BLaER1 (cell line): ENCODE results near the gene ZNF569.

ENCODE experiments used
- H3K27ac ChIP-seq: shearing (Covaris generic); formaldehyde crosslinking; 2 replicates; pipeline ENCODE4 v1.8.1; 2022
- H3K27me3 ChIP-seq: shearing (Covaris generic); formaldehyde crosslinking; 2 replicates; pipeline ENCODE4 v1.8.1; 2022
- H3K36me3 ChIP-seq: shearing (Covaris generic); formaldehyde crosslinking; 2 replicates; pipeline ENCODE4 v1.8.1; 2022
- H3K4me1 ChIP-seq: shearing (Covaris generic); formaldehyde crosslinking; 2 replicates; pipeline ENCODE4 v1.8.1; 2022
- H3K4me2 ChIP-seq: shearing (Covaris generic); formaldehyde crosslinking; 2 replicates; pipeline ENCODE4 v1.8.1; 2022
- H3K4me3 ChIP-seq: shearing (Covaris generic); formaldehyde crosslinking; 2 replicates; pipeline ENCODE4 v1.8.1; 2022
- H3K9ac ChIP-seq: shearing (Covaris generic); formaldehyde crosslinking; 2 replicates; pipeline ENCODE4 v1.8.1; 2022
- H3K9me3 ChIP-seq: shearing (Covaris generic); formaldehyde crosslinking; 2 replicates; pipeline ENCODE4 v1.8.1; 2022
- H4K20me1 ChIP-seq: shearing (Covaris generic); formaldehyde crosslinking; 2 replicates; pipeline ENCODE4 v1.8.1; 2022
- Cebpa-rat ChIP-seq: shearing (Covaris generic); IDR thresholded peaks from 2 replicates; pipeline ENCODE4 v1.8.1; 2022

Gene ZNF569

DNA sequence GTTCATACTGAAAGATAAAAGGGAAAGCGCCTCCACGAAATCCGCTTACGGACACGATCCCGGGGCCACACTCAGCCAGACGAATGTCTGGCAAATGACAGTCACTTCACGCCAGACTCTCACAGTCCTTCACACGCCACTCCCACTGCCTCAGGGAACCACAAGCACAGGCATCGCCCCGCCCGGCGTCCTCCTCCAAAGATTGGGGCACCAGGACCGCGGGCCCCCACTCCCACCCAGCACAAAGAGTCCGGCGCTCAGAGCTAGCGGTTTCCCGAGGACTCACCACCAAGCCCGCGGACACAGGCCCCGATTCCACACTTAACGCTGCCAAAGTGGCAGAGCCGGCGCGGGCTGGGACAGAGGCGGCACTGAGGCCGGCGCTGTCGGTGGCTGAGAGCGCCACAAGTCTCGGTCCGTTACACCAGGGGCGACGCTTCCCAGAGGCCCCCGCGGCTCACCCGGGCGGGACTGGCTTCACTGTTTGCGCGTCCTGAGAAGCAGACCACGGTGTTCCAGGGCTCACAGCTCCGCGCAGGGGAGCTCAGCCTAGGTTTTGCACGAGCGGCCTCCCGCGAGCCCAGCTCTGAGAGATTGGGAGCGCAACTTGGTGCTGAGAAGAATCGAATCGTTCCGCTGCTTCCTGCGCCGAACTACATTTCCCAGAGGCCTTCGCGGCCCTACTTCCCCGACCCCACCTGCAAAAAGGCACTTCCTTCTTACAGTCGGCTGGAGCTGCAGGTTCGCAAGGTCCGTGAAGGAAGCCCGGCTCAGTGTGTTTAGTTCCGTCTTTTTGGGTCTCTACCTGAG, at the start of gene ZNF569:
Gene ZNF569 (minus strand): TSS at position 647 of the 810 bp plus-strand sequence. CDS start 22,523 bp downstream, outside the sequence.
- H3K4me2 ChIP-seq = peak within 1 kb of the TSS; percentile 92
- H3K9ac ChIP-seq = peak within 1 kb of the TSS; percentile 86
- H3K27ac ChIP-seq = peak within 1 kb of the TSS; percentile 89
- H3K4me3 ChIP-seq = peak within 1 kb of the TSS; percentile 86
- no peak for TF ChIP-seq Cebpa-rat
- peaks cover 46% of the 10 kb centered on the region for H3K9me3 ChIP-seq
- H3K27me3 ChIP-seq = no peaks in the 10 kb centered on the region
- no peaks in the 10 kb centered on the region for H4K20me1 ChIP-seq
- peaks cover 34% of the 10 kb centered on the region for H3K4me1 ChIP-seq
- H3K36me3 ChIP-seq = peaks cover 49% of the 10 kb centered on the region

- Histone ChIP-seq H3K4me2 (peak overlapping the region; percentile 73), H3K4me1 (peaks cover 36% of the 10 kb centered on the region), H3K4me3 (no peak overlapping the region), H3K27me3 (no peaks in the 10 kb centered on the region), H3K9ac (peak overlapping the region; percentile 72), H3K27ac (peak overlapping the region; percentile 96), H3K9me3 (peaks cover 79% of the 10 kb centered on the region), H3K36me3 (peaks cover 58% of the 10 kb centered on the region), H4K20me1 (no peaks in the 10 kb centered on the region)
- TF ChIP-seq Cebpa-rat = no peak
These were observed 46.2 kb upstream of the ZNF569 start for GRCh38 chr19:37513397-37513796.

GRCh38 chr19:37511821-37512220, 44.6 kb upstream of the ZNF569 start:
- Histone ChIP-seq H3K4me1 (peaks cover 36% of the 10 kb centered on the region), H3K27me3 (no peaks in the 10 kb centered on the region), H3K36me3 (peaks cover 42% of the 10 kb centered on the region), H3K4me3 (no peak overlapping the region), H3K9me3 (peaks cover 81% of the 10 kb centered on the region), H3K9ac (no peak overlapping the region), H3K27ac (peak overlapping the region; percentile 96; the same call in 1 of the 2 replicates), H4K20me1 (no peaks in the 10 kb centered on the region), H3K4me2 (no peak overlapping the region)
- TF ChIP-seq Cebpa-rat = no peak

GRCh38 chr19:37511186-37511585, 43.9 kb upstream of the ZNF569 start:
- Histone ChIP-seq H3K4me2 (no peak overlapping the region), H3K36me3 (peaks cover 36% of the 10 kb centered on the region), H3K4me3 (no peak overlapping the region), H3K27me3 (no peaks in the 10 kb centered on the region), H4K20me1 (no peaks in the 10 kb centered on the region), H3K27ac (peak overlapping the region; percentile 96; the same call in 1 of the 2 replicates), H3K4me1 (peaks cover 36% of the 10 kb centered on the region), H3K9ac (no peak overlapping the region), H3K9me3 (peaks cover 81% of the 10 kb centered on the region)
- no peak for TF ChIP-seq Cebpa-rat

GRCh38 chr19:37507167-37507464, 39.9 kb upstream of the ZNF569 start:
- H4K20me1 ChIP-seq = no peaks in the 10 kb centered on the region
- peaks cover 89% of the 10 kb centered on the region for H3K9me3 ChIP-seq
- H3K27ac ChIP-seq = peak overlapping the region; percentile 91
- peaks cover 32% of the 10 kb centered on the region for H3K36me3 ChIP-seq
- H3K4me1 ChIP-seq = peaks cover 17% of the 10 kb centered on the region
- H3K4me3 ChIP-seq = peak overlapping the region; percentile 68
- H3K9ac ChIP-seq = peak overlapping the region; percentile 85
- peak overlapping the region; percentile 68 for H3K4me2 ChIP-seq
- H3K27me3 ChIP-seq = no peaks in the 10 kb centered on the region
- TF ChIP-seq Cebpa-rat = no peak

- no peak for TF ChIP-seq Cebpa-rat
- Histone ChIP-seq H3K4me1 (peaks cover 13% of the 10 kb centered on the region), H3K4me3 (peak within 1 kb of the TSS; percentile 68), H3K4me2 (peak within 1 kb of the TSS; percentile 68), H3K27ac (peak within 1 kb of the TSS; percentile 91), H4K20me1 (no peaks in the 10 kb centered on the region), H3K9me3 (peaks cover 89% of the 10 kb centered on the region), H3K27me3 (no peaks in the 10 kb centered on the region), H3K36me3 (peaks cover 29% of the 10 kb centered on the region), H3K9ac (peak within 1 kb of the TSS; percentile 85)
These were observed 39.3 kb upstream of the ZNF569 start, which contains the start of gene ZNF793 for GRCh38 chr19:37506387-37507166. ZNF793 (plus strand) TSS chr19:37506939; CDS start chr19:37523440, 16,501 bp downstream.

- H3K9me3 ChIP-seq = peaks cover 89% of the 10 kb centered on the region
- peak overlapping the region; percentile 85 for H3K9ac ChIP-seq
These were observed 38.7 kb upstream of the ZNF569 start for GRCh38 chr19:37505958-37506386.

GRCh38 chr19:37492213-37492612, 25.0 kb upstream of the ZNF569 start:
- Histone ChIP-seq H3K4me1 (no peaks in the 10 kb centered on the region), H3K9me3 (peaks cover 92% of the 10 kb centered on the region), H3K27me3 (no peaks in the 10 kb centered on the region), H3K4me2 (no peak overlapping the region), H3K4me3 (no peak overlapping the region), H3K9ac (no peak overlapping the region), H3K36me3 (peaks cover under 1% of the 10 kb centered on the region; the same call in 1 of the 2 replicates), H3K27ac (no peak overlapping the region), H4K20me1 (no peaks in the 10 kb centered on the region)
- no peak for TF ChIP-seq Cebpa-rat

More at GRCh38 chr19:37505958-37506386, 38.7 kb upstream of the ZNF569 start:
- peaks cover 13% of the 10 kb centered on the region for H3K4me1 ChIP-seq
- no peaks in the 10 kb centered on the region for H4K20me1 ChIP-seq
- peak overlapping the region; percentile 68 for H3K4me2 ChIP-seq
- H3K27ac ChIP-seq = peak overlapping the region; percentile 91
- peak overlapping the region; percentile 68 for H3K4me3 ChIP-seq
- H3K36me3 ChIP-seq = peaks cover 22% of the 10 kb centered on the region
- no peaks in the 10 kb centered on the region for H3K27me3 ChIP-seq
- TF ChIP-seq Cebpa-rat = no peak

DNA sequence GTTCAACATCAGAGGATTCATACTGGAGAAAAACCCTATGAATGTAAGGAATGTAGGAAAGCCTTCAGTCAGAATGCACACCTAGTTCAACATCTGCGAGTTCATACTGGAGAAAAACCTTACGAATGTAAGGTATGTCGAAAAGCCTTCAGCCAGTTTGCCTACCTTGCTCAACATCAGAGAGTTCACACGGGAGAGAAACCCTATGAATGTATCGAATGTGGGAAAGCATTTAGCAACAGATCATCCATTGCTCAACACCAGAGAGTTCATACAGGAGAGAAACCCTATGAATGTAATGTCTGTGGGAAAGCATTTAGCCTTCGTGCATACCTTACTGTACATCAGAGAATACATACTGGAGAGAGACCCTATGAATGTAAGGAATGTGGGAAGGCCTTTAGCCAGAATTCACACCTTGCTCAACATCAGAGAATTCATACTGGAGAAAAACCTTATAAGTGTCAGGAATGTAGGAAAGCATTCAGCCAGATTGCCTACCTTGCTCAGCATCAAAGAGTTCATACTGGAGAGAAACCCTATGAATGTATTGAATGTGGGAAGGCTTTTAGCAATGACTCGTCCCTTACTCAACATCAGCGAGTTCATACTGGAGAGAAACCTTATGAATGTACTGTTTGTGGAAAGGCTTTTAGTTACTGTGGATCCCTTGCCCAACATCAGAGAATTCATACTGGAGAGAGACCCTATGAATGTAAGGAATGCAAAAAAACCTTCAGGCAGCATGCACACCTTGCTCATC, 17.3 kb upstream of the ZNF569 start:
- TF ChIP-seq Cebpa-rat = no peak
- peaks cover 98% of the 10 kb centered on the region for H3K9me3 ChIP-seq

More for the DNA sequence above, 17.3 kb upstream of the ZNF569 start:
- Histone ChIP-seq H4K20me1 (no peaks in the 10 kb centered on the region), H3K27me3 (no peaks in the 10 kb centered on the region), H3K4me2 (no peak overlapping the region), H3K4me1 (no peaks in the 10 kb centered on the region), H3K4me3 (peak overlapping the region; percentile 50), H3K9ac (no peak overlapping the region), H3K27ac (no peak overlapping the region), H3K36me3 (peaks cover 75% of the 10 kb centered on the region)
